Measurements from ENCODE around the gene HMCN2. TPM values are rescaled to one million over a fixed set of nuclear protein-coding genes. Genes with fewer than 3 reads are reported as not detected.
A peak's percentile ranks its signal among the peaks of the same experiment; 100 is the strongest.

The HMCN2 gene
- total RNA-seq, 4 donors from 2014 or later: 1.8 to 46.7 (median 24.4) TPM

- Histone ChIP-seq H3K4me1 (peaks cover 3 to 7% of the 10 kb centered on the region in 2 donors), H3K27ac (peak overlapping the region; percentile 75 to 84), H3K27me3 (no peaks in the 10 kb centered on the region), H3K4me3 (no peak overlapping the region), H3K36me3 (no peaks in the 10 kb centered on the region), H3K9me3 (no peaks in the 10 kb centered on the region)
- intact Hi-C loops (cut with DNase I; ENCODE audit: low total_unique reads): no loop called here
- DNase-seq: peak; percentile 84
- TF ChIP-seq CTCF (IDR thresholded peaks at IDR 0.05) (no peak), POLR2A (IDR thresholded peaks at IDR 0.05) (no peak)
These were observed 25.0 kb downstream of the HMCN2 start for GRCh38 chr9:130290291-130291181.

DNA sequence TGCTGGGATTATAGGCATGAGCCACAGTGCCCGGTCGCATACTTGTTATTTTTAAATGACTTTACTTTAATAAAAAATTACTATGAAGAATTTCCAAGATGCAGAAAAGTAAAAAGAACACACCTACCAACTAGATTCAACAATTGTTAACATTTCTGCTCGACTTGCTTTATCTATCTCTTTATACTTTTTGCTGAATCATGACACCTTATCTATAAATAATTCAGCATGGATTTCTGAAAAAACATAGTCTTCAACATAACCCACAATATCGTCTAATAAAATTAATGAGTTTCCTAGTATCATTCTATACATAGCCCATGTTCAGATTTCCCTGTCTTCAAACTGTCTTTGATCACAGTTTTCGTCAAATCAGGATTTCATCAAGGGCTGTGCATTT lies 25.9 kb downstream of the HMCN2 start:
- peak overlapping the region; percentile 75 to 84 for H3K27ac ChIP-seq
- H3K4me3 ChIP-seq: no peak overlapping the region
- no peaks in the 10 kb centered on the region for H3K36me3 ChIP-seq
- no peaks in the 10 kb centered on the region for H3K27me3 ChIP-seq
- peaks cover 3 to 7% of the 10 kb centered on the region in 2 donors for H3K4me1 ChIP-seq
- TF ChIP-seq POLR2A (IDR thresholded peaks at IDR 0.05) (no peak), CTCF (IDR thresholded peaks at IDR 0.05) (no peak)
- intact Hi-C loops (cut with DNase I; ENCODE audit: low total_unique reads): no loop called here
- DNase-seq: no peak
- no peaks in the 10 kb centered on the region for H3K9me3 ChIP-seq

GRCh38 chr9:130292106-130292505 lies 26.5 kb downstream of the HMCN2 start:
- DNase-seq: peak; percentile 64 to 81
- Histone ChIP-seq H3K4me1 (peaks cover 3 to 7% of the 10 kb centered on the region in 2 donors), H3K36me3 (no peaks in the 10 kb centered on the region), H3K9me3 (no peaks in the 10 kb centered on the region), H3K27ac (peak overlapping the region; percentile 75 to 84), H3K27me3 (no peaks in the 10 kb centered on the region), H3K4me3 (no peak overlapping the region)
- intact Hi-C loops (cut with DNase I; ENCODE audit: low total_unique reads): no loop called here
- TF ChIP-seq CTCF (IDR thresholded peaks at IDR 0.05): no peak
- no peak for TF ChIP-seq POLR2A (IDR thresholded peaks at IDR 0.05)

DNA sequence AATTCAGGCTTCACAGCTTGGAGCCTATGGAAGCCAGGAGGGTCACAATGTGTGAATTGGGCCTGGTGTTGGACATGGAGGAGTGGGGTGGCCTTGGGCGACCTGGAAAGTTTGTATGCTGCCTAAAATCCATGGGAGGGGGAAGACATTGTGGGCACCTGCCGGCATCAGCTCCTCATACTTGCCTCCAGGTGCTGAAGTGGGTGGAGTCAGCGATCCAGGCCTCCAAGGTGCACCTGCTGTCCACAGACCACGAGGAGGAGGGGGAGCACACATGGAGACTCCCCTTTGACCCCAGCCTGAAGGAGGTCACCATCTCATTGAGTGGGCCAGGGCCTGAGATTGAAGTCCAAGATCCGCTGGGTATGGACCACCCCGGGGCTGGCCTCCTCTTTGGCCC lies 29.1 kb downstream of the HMCN2 start:
- intact Hi-C loops (cut with DNase I; ENCODE audit: low total_unique reads): no loop called here
- H3K36me3 ChIP-seq: no peaks in the 10 kb centered on the region
- peaks cover 0 to 3% of the 10 kb centered on the region in 2 donors for H3K4me1 ChIP-seq
- H3K4me3 ChIP-seq: no peak overlapping the region
- no peak for DNase-seq
- TF ChIP-seq CTCF (IDR thresholded peaks at IDR 0.05): no peak
- no peak for TF ChIP-seq POLR2A (IDR thresholded peaks at IDR 0.05)
- no peaks in the 10 kb centered on the region for H3K9me3 ChIP-seq
- no peaks in the 10 kb centered on the region for H3K27me3 ChIP-seq
- no peak overlapping the region for H3K27ac ChIP-seq

GRCh38 chr9:130295431-130295830 lies 29.9 kb downstream of the HMCN2 start:
- Histone ChIP-seq H3K36me3 (no peaks in the 10 kb centered on the region), H3K9me3 (no peaks in the 10 kb centered on the region), H3K27me3 (no peaks in the 10 kb centered on the region), H3K4me1 (peaks cover 0 to 3% of the 10 kb centered on the region in 2 donors), H3K4me3 (no peak overlapping the region), H3K27ac (no peak overlapping the region)
- TF ChIP-seq POLR2A (IDR thresholded peaks at IDR 0.05): no peak
- no peak for TF ChIP-seq CTCF (IDR thresholded peaks at IDR 0.05)
- intact Hi-C loops (cut with DNase I; ENCODE audit: low total_unique reads): no loop called here
- no peak for DNase-seq

Data from uterus (tissue), 4 donors.